ENCODE measurements around the gene RAB23. TPM values are rescaled to one million over a fixed set of nuclear protein-coding genes. Genes with fewer than 3 reads are reported as not detected.

Gene RAB23
- total and polyA plus RNA-seq, 2 experiments from 2014 or later, result 5.2 to 16.7 TPM

DNA sequence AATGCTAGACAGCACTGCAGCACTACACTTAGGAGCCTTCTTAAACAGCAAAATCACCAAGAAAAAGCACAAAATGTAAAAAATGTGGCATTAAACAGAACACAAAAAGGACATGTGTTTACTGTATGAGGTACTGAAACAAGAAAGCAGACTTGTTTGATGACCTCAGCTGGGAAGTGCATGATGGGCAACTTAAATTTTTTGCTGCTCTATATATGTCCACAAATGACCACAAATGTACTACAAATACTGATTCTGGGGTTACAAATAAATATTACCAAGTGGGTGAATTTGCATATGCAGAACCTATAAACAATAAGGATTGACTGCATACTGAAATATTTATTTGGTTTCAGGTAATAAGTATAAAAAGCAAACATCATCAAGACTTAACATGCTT lies 13.1 kb downstream of the RAB23 start (continued):
- TF ChIP-seq CREB1 (CRISPR knock-in tag; IDR thresholded peaks at IDR 0.05; ENCODE audit: low read depth) (no peak), ZNF114 (CRISPR knock-in tag; IDR thresholded peaks at IDR 0.05) (no peak), NANOG (IDR thresholded peaks at IDR 0.05; ENCODE audit: borderline replicate concordance) (no peak), JUNB (IDR thresholded peaks at IDR 0.05; ENCODE audit: unreplicated experiment) (no peak), EZH2phosphoT487 (IDR thresholded peaks at IDR 0.05; ENCODE audit: unreplicated experiment) (no peak), EZH2 (IDR thresholded peaks at IDR 0.05; ENCODE audit: low read depth, unreplicated experiment) (no peak), CTCF (conservative IDR thresholded peaks at IDR 0.05; ENCODE audit: low read depth in 2 of 2) (no peak)
- TF ChIP-seq, protein P1, sequence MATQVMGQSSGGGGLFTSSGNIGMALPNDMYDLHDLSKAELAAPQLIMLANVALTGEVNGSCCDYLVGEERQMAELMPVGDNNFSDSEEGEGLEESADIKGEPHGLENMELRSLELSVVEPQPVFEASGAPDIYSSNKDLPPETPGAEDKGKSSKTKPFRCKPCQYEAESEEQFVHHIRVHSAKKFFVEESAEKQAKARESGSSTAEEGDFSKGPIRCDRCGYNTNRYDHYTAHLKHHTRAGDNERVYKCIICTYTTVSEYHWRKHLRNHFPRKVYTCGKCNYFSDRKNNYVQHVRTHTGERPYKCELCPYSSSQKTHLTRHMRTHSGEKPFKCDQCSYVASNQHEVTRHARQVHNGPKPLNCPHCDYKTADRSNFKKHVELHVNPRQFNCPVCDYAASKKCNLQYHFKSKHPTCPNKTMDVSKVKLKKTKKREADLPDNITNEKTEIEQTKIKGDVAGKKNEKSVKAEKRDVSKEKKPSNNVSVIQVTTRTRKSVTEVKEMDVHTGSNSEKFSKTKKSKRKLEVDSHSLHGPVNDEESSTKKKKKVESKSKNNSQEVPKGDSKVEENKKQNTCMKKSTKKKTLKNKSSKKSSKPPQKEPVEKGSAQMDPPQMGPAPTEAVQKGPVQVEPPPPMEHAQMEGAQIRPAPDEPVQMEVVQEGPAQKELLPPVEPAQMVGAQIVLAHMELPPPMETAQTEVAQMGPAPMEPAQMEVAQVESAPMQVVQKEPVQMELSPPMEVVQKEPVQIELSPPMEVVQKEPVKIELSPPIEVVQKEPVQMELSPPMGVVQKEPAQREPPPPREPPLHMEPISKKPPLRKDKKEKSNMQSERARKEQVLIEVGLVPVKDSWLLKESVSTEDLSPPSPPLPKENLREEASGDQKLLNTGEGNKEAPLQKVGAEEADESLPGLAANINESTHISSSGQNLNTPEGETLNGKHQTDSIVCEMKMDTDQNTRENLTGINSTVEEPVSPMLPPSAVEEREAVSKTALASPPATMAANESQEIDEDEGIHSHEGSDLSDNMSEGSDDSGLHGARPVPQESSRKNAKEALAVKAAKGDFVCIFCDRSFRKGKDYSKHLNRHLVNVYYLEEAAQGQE (IDR thresholded peaks at IDR 0.05; ENCODE audit: unreplicated experiment), result no peak

DNA sequence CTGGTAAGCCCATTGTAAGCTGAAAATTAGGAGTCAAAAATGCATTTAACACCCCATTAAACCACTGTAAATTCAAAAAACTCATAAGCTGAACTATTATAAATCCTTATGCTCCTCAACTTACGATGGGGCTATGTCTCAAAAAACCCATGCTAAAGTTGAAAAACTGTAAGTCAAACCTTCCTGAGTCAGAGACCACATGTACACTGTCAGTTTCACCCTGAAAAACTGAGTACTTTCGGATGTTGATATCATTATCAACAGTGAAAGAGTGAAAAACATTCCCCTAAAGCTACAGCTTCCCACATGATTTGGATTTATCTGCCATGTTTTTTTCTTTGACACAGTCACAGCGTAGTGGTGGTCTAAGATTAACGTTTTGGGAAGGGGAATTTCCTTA lies 14.2 kb downstream of the RAB23 start:
- Mint-ChIP-seq H3K9me3 (no peaks in the 10 kb centered on the region), H3K27ac (0 out of 2 replicates have a peak overlapping the region, but pooled peaks have one; percentile 23), H3K36me3 (ENCODE audit: low read depth) (no peaks in the 10 kb centered on the region), H3K27me3 (ENCODE audit: insufficient read depth, low read depth, poor library complexity) (no peaks in the 10 kb centered on the region), H3K4me3 (no peak overlapping the region), H3K4me1 (peaks cover 17% of the 10 kb centered on the region)
- H4K20me1 ChIP-seq (replicated peaks; ENCODE audit: insufficient read depth), result peaks cover 17% of the 10 kb centered on the region
- H3K4me3 ChIP-seq, result no peak overlapping the region
- peaks cover 57% of the 10 kb centered on the region for H3K79me2 ChIP-seq (replicated peaks; ENCODE audit: insufficient read depth)
- ATAC-seq (no peak), DNase-seq (ENCODE audit: low spot score) (no peak)
- no peaks in the 10 kb centered on the region for H3F3A ChIP-seq (replicated peaks; ENCODE audit: low read depth)
- H3K9me2 ChIP-seq (ENCODE audit: insufficient read depth), result no peaks in the 10 kb centered on the region
- no peak overlapping the region for H2AFZ ChIP-seq
- H3K4me2 ChIP-seq, result no peak overlapping the region
- no peaks in the 10 kb centered on the region for H3K36me3 ChIP-seq (ENCODE audit: insufficient read depth)
- H3K27ac ChIP-seq (ENCODE audit: low read depth), result no peak overlapping the region
- no peaks in the 10 kb centered on the region; the same call in none of the 2 replicates for H3K4me1 ChIP-seq (ENCODE audit: insufficient read depth)
- H3K27me3 ChIP-seq (ENCODE audit: insufficient read depth), result no peaks in the 10 kb centered on the region
- TF ChIP-seq CREB1 (CRISPR knock-in tag; IDR thresholded peaks at IDR 0.05; ENCODE audit: low read depth) (no peak), POLR2AphosphoS5 (IDR thresholded peaks at IDR 0.05; ENCODE audit: low read depth) (no peak)
- TF ChIP-seq, protein P2, sequence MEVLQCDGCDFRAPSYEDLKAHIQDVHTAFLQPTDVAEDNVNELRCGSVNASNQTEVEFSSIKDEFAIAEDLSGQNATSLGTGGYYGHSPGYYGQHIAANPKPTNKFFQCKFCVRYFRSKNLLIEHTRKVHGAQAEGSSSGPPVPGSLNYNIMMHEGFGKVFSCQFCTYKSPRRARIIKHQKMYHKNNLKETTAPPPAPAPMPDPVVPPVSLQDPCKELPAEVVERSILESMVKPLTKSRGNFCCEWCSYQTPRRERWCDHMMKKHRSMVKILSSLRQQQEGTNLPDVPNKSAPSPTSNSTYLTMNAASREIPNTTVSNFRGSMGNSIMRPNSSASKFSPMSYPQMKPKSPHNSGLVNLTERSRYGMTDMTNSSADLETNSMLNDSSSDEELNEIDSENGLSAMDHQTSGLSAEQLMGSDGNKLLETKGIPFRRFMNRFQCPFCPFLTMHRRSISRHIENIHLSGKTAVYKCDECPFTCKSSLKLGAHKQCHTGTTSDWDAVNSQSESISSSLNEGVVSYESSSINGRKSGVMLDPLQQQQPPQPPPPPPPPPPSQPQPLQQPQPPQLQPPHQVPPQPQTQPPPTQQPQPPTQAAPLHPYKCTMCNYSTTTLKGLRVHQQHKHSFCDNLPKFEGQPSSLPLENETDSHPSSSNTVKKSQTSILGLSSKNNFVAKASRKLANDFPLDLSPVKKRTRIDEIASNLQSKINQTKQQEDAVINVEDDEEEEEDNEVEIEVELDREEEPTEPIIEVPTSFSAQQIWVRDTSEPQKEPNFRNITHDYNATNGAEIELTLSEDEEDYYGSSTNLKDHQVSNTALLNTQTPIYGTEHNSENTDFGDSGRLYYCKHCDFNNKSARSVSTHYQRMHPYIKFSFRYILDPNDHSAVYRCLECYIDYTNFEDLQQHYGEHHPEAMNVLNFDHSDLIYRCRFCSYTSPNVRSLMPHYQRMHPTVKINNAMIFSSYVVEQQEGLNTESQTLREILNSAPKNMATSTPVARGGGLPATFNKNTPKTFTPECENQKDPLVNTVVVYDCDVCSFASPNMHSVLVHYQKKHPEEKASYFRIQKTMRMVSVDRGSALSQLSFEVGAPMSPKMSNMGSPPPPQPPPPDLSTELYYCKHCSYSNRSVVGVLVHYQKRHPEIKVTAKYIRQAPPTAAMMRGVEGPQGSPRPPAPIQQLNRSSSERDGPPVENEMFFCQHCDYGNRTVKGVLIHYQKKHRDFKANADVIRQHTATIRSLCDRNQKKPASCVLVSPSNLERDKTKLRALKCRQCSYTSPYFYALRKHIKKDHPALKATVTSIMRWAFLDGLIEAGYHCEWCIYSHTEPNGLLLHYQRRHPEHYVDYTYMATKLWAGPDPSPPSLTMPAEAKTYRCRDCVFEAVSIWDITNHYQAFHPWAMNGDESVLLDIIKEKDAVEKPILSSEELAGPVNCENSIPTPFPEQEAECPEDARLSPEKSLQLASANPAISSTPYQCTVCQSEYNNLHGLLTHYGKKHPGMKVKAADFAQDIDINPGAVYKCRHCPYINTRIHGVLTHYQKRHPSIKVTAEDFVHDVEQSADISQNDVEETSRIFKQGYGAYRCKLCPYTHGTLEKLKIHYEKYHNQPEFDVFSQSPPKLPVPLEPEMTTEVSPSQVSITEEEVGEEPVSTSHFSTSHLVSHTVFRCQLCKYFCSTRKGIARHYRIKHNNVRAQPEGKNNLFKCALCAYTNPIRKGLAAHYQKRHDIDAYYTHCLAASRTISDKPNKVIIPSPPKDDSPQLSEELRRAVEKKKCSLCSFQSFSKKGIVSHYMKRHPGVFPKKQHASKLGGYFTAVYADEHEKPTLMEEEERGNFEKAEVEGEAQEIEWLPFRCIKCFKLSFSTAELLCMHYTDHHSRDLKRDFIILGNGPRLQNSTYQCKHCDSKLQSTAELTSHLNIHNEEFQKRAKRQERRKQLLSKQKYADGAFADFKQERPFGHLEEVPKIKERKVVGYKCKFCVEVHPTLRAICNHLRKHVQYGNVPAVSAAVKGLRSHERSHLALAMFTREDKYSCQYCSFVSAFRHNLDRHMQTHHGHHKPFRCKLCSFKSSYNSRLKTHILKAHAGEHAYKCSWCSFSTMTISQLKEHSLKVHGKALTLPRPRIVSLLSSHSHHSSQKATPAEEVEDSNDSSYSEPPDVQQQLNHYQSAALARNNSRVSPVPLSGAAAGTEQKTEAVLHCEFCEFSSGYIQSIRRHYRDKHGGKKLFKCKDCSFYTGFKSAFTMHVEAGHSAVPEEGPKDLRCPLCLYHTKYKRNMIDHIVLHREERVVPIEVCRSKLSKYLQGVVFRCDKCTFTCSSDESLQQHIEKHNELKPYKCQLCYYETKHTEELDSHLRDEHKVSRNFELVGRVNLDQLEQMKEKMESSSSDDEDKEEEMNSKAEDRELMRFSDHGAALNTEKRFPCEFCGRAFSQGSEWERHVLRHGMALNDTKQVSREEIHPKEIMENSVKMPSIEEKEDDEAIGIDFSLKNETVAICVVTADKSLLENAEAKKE (CRISPR knock-in tag; IDR thresholded peaks at IDR 0.05), result no peak
- TF ChIP-seq, protein P1 (IDR thresholded peaks at IDR 0.05; ENCODE audit: unreplicated experiment), result no peak

Data from GM23338 (cell line).